ENCODE measurements around the gene SLC6A13.

Gene SLC6A13

DNA sequence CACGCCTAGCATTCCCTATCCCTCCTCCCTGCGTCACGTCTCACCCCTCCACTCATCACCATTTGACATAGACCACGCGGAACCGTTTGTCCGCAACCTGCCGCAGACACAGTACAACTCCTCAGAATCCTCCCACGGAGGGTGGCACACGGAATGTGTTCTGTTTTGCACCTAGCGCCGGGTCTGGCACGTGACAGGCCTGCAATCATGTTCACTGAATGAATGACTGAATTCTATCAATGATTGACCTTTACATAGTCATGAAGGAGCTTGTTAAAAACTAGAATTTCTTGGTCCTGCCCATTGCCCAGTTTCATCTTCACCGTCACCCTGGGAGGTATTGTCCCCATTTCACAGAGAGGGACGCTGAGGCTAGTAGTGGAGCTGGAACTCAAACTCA lies 53.4 kb downstream of the SLC6A13 start:
- Histone ChIP-seq H3K36me3 (ENCODE audit: insufficient read depth) (no peaks in the 10 kb centered on the region), H2AFZ (ENCODE audit: low read depth) (no peak overlapping the region), H3K4me2 (no peak overlapping the region), H3K27me3 (ENCODE audit: insufficient read depth, low read depth) (peaks cover 13% of the 10 kb centered on the region; the same call in 1 of the 2 replicates), H3K27ac (no peak overlapping the region), H3K9ac (no peak overlapping the region), H3K4me1 (ENCODE audit: low read depth, poor library complexity, severe bottlenecking) (no peaks in the 10 kb centered on the region), H3K79me2 (ENCODE audit: insufficient read depth, low read depth) (no peaks in the 10 kb centered on the region), H4K20me1 (ENCODE audit: insufficient read depth) (no peaks in the 10 kb centered on the region), H3K4me3 (IDR thresholded peaks at IDR 0.05; ENCODE audit: insufficient read depth, low read depth, low read length) (no peak overlapping the region)
- TF ChIP-seq, protein P1, sequence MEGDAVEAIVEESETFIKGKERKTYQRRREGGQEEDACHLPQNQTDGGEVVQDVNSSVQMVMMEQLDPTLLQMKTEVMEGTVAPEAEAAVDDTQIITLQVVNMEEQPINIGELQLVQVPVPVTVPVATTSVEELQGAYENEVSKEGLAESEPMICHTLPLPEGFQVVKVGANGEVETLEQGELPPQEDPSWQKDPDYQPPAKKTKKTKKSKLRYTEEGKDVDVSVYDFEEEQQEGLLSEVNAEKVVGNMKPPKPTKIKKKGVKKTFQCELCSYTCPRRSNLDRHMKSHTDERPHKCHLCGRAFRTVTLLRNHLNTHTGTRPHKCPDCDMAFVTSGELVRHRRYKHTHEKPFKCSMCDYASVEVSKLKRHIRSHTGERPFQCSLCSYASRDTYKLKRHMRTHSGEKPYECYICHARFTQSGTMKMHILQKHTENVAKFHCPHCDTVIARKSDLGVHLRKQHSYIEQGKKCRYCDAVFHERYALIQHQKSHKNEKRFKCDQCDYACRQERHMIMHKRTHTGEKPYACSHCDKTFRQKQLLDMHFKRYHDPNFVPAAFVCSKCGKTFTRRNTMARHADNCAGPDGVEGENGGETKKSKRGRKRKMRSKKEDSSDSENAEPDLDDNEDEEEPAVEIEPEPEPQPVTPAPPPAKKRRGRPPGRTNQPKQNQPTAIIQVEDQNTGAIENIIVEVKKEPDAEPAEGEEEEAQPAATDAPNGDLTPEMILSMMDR (conservative IDR thresholded peaks at IDR 0.05; ENCODE audit: low read depth, low read length) = no peak

DNA sequence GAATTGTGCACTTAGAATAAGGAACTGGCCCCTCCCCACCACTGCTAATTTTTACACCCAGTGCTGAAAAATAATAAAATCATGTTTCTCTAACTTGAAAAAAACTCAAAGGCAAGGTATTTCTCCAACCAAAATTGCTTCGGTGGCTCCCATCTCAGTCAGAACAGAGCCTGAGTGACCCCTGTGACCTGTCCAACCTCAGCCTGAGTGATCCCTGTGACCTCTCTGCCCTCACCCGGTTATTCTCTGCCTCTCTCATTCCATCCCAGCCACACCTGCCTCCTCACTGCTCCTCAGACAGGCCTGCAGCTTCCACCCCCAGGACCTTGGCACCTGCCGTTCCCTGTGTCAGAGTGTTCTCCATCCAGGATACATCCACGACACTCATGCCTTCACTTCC lies 53.8 kb downstream of the SLC6A13 start:
- Histone ChIP-seq H3K27me3 (ENCODE audit: insufficient read depth, low read depth) (peaks cover 8% of the 10 kb centered on the region; the same call in 1 of the 2 replicates), H3K4me3 (IDR thresholded peaks at IDR 0.05; ENCODE audit: insufficient read depth, low read depth, low read length) (no peak overlapping the region), H3K9ac (no peak overlapping the region), H4K20me1 (ENCODE audit: insufficient read depth) (no peaks in the 10 kb centered on the region), H2AFZ (ENCODE audit: low read depth) (no peak overlapping the region), H3K79me2 (ENCODE audit: insufficient read depth, low read depth) (no peaks in the 10 kb centered on the region), H3K27ac (no peak overlapping the region), H3K4me2 (no peak overlapping the region), H3K36me3 (ENCODE audit: insufficient read depth) (no peaks in the 10 kb centered on the region), H3K4me1 (ENCODE audit: low read depth, poor library complexity, severe bottlenecking) (no peaks in the 10 kb centered on the region)
- TF ChIP-seq, protein P1 (conservative IDR thresholded peaks at IDR 0.05; ENCODE audit: low read depth, low read length) = no peak

DNA sequence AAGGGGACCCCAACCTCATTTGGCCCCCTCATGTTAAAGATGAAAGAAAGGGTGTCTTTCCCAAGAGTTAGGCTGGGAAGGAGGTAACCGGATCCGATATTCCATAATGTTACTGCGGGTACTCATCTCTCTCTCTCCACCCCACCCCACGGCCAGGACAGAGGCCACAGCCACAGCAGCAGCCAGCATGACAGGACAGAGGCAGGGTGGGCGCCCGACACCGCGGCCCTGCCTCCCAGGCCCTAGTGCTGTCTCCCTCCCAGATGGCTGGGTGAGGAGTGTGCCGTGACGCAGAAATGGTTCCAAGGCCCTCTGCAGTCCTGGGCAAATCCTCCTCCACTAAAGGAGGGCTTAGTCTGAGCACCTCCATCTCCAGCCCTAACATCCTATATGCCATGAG lies 54.8 kb downstream of the SLC6A13 start:
- Histone ChIP-seq H3K27ac (no peak overlapping the region), H3K4me2 (no peak overlapping the region), H3K9ac (no peak overlapping the region), H2AFZ (ENCODE audit: low read depth) (no peak overlapping the region), H3K79me2 (ENCODE audit: insufficient read depth, low read depth) (no peaks in the 10 kb centered on the region), H3K4me1 (ENCODE audit: low read depth, poor library complexity, severe bottlenecking) (no peaks in the 10 kb centered on the region), H3K27me3 (ENCODE audit: insufficient read depth, low read depth) (peaks cover 3% of the 10 kb centered on the region; the same call in 1 of the 2 replicates), H3K36me3 (ENCODE audit: insufficient read depth) (no peaks in the 10 kb centered on the region), H3K4me3 (IDR thresholded peaks at IDR 0.05; ENCODE audit: insufficient read depth, low read depth, low read length) (no peak overlapping the region), H4K20me1 (ENCODE audit: insufficient read depth) (no peaks in the 10 kb centered on the region)
- TF ChIP-seq, protein P1 (conservative IDR thresholded peaks at IDR 0.05; ENCODE audit: low read depth, low read length) = no peak

DNA sequence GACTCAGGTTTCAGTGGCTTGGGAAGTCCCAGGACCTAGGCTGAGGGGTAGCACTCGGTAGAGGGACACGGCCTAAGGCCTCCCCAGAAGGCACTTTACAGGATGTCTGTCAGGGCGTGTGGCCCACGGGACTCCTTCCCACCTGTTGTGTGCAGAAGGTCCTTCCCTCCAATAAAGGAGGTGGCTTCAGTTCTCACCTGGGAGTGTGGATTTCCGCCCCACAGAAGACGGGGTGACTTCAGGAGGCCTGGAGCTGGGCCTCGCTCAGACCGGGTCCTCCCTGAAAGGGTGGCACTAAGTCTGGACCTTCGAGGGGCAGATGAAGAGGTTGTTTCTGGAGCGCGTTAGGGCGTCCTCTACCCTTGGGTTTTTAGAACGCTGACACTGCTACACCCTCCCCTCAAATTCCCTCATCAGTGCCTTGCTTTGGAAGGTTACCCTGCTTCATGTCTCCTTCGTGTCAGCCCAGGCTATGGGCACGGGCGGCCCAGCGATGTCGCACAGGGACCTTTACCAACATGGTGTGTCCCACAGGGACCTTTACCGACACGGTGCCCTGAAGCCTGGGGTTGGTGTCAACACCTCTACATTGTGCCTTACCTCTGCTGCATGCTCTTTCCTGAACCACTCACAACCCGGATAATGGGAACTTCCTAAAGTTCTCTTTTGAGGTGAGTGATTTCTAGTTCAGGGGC lies 55.7 kb downstream of the SLC6A13 start:
- Histone ChIP-seq H3K36me3 (ENCODE audit: insufficient read depth) (no peaks in the 10 kb centered on the region), H3K79me2 (ENCODE audit: insufficient read depth, low read depth) (no peaks in the 10 kb centered on the region), H3K27me3 (ENCODE audit: insufficient read depth, low read depth) (peaks cover 3% of the 10 kb centered on the region; the same call in 1 of the 2 replicates), H3K4me2 (no peak overlapping the region), H3K4me3 (IDR thresholded peaks at IDR 0.05; ENCODE audit: insufficient read depth, low read depth, low read length) (no peak overlapping the region), H3K4me1 (ENCODE audit: low read depth, poor library complexity, severe bottlenecking) (no peaks in the 10 kb centered on the region), H3K9ac (no peak overlapping the region), H4K20me1 (ENCODE audit: insufficient read depth) (no peaks in the 10 kb centered on the region), H2AFZ (ENCODE audit: low read depth) (no peak overlapping the region), H3K27ac (no peak overlapping the region)
- TF ChIP-seq, protein P1 (conservative IDR thresholded peaks at IDR 0.05; ENCODE audit: low read depth, low read length) = no peak
